NT2/D1 (cell line): Measurements from ENCODE around the gene CD74.
A peak's percentile ranks its signal among the peaks of the same experiment; 100 is the strongest.

Experiments used
- DNase-seq: peaks from one replicate; pipeline ENCODE4 v3.0.0-alpha.2; 2011; ENCODE audit warnings: low read depth, low spot score
- H3K27me3 ChIP-seq: 2 replicates; pipeline ENCODE4 v1.6.0; 2011; ENCODE audit warnings: mild to moderate bottlenecking; ENCODE audit not compliant: insufficient read length, insufficient read depth
- H3K36me3 ChIP-seq: 2 replicates; pipeline ENCODE4 v1.6.1; 2011; ENCODE audit warnings: mild to moderate bottlenecking, low read length, mixed read lengths; ENCODE audit not compliant: insufficient read depth, insufficient read length
- H3K4me1 ChIP-seq: 2 replicates; pipeline ENCODE4 v1.5.1; 2011; ENCODE audit not compliant: insufficient read depth, insufficient read length
- H3K4me3 ChIP-seq: 2 replicates; pipeline ENCODE4 v1.5.1; 2011; ENCODE audit warnings: low read depth; ENCODE audit not compliant: insufficient read length
- H3K9ac ChIP-seq: 2 replicates; pipeline ENCODE4 v1.6.0; 2011; ENCODE audit warnings: low read depth; ENCODE audit not compliant: insufficient read length
- H3K9me3 ChIP-seq: 2 replicates; pipeline ENCODE4 v1.5.1; 2011; ENCODE audit warnings: mild to moderate bottlenecking, low read length; ENCODE audit not compliant: insufficient read depth
- SUZ12 ChIP-seq: IDR thresholded peaks from 2 replicates; pipeline ENCODE4 v1.6.1; 2011; ENCODE audit not compliant: insufficient read length, insufficient read depth; ENCODE audit errors: extremely low read depth
- YY1 ChIP-seq: IDR thresholded peaks from 2 replicates; pipeline ENCODE4 v1.6.1; 2011; ENCODE audit not compliant: insufficient read length, insufficient read depth
- ZNF274 ChIP-seq: IDR thresholded peaks from 2 replicates; pipeline ENCODE4 v1.6.1; 2011; ENCODE audit warnings: mild to moderate bottlenecking, low read depth, low read length

CD74 gene

GRCh38 chr5:150446583-150446982 lies 33.9 kb upstream of the CD74 start:
- Histone ChIP-seq H3K36me3 (peaks cover 61% of the 10 kb centered on the region), H3K27me3 (no peaks in the 10 kb centered on the region), H3K9ac (peak overlapping the region; percentile 47), H3K4me3 (no peak overlapping the region), H3K4me1 (peaks cover 5% of the 10 kb centered on the region), H3K9me3 (no peaks in the 10 kb centered on the region)
- TF ChIP-seq SUZ12 = no peak
- no peak for TF ChIP-seq YY1
- no peak for TF ChIP-seq ZNF274
- no peak for DNase-seq

GRCh38 chr5:150446088-150446487 lies 33.4 kb upstream of the CD74 start:
- Histone ChIP-seq H3K9ac (no peak overlapping the region), H3K9me3 (no peaks in the 10 kb centered on the region), H3K4me3 (no peak overlapping the region), H3K36me3 (peaks cover 61% of the 10 kb centered on the region), H3K4me1 (peaks cover 5% of the 10 kb centered on the region), H3K27me3 (no peaks in the 10 kb centered on the region)
- DNase-seq = no peak
- TF ChIP-seq YY1 (no peak), ZNF274 (no peak), SUZ12 (no peak)

GRCh38 chr5:150444770-150445169 lies 32.1 kb upstream of the CD74 start:
- peaks cover 5% of the 10 kb centered on the region for H3K4me1 ChIP-seq
- H3K27me3 ChIP-seq = no peaks in the 10 kb centered on the region
- DNase-seq = no peak
- peaks cover 61% of the 10 kb centered on the region for H3K36me3 ChIP-seq
- no peak overlapping the region for H3K9ac ChIP-seq
- H3K9me3 ChIP-seq = no peaks in the 10 kb centered on the region
- TF ChIP-seq ZNF274 = no peak
- TF ChIP-seq SUZ12 = no peak
- no peak for TF ChIP-seq YY1
- H3K4me3 ChIP-seq = no peak overlapping the region

GRCh38 chr5:150443242-150444075 lies 30.7 kb upstream of the CD74 start:
- Histone ChIP-seq H3K9me3 (no peaks in the 10 kb centered on the region), H3K4me1 (peaks cover 5% of the 10 kb centered on the region), H3K4me3 (no peak overlapping the region), H3K27me3 (no peaks in the 10 kb centered on the region), H3K9ac (no peak overlapping the region), H3K36me3 (peaks cover 54% of the 10 kb centered on the region)
- TF ChIP-seq YY1 = no peak
- TF ChIP-seq ZNF274 = no peak
- no peak for TF ChIP-seq SUZ12
- DNase-seq = no peak

- H3K4me1 ChIP-seq = peaks cover 5% of the 10 kb centered on the region
- no peak for DNase-seq
- no peak overlapping the region for H3K4me3 ChIP-seq
- no peaks in the 10 kb centered on the region for H3K9me3 ChIP-seq
- H3K36me3 ChIP-seq = peaks cover 46% of the 10 kb centered on the region
- H3K9ac ChIP-seq = no peak overlapping the region
- no peak for TF ChIP-seq SUZ12
- TF ChIP-seq YY1 = no peak
- TF ChIP-seq ZNF274 = no peak
- H3K27me3 ChIP-seq = no peaks in the 10 kb centered on the region
Measured at GRCh38 chr5:150442699-150443080, 30.0 kb upstream of the CD74 start.

- Histone ChIP-seq H3K9ac (peak overlapping the region; percentile 42), H3K36me3 (peaks cover 40% of the 10 kb centered on the region), H3K4me1 (peaks cover 5% of the 10 kb centered on the region), H3K9me3 (no peaks in the 10 kb centered on the region), H3K27me3 (no peaks in the 10 kb centered on the region), H3K4me3 (no peak overlapping the region)
- TF ChIP-seq ZNF274 (no peak), SUZ12 (no peak), YY1 (no peak)
- no peak for DNase-seq
Measured at GRCh38 chr5:150441813-150442698, 29.3 kb upstream of the CD74 start.
